MG63 (cell line): ENCODE results near the gene OR5M10. TPM values are rescaled to one million over a fixed set of nuclear protein-coding genes. Genes with fewer than 3 reads are reported as not detected.
"Not testable (repeated sequence)": the region's sequence is repeated elsewhere in the genome, so short reads cannot be mapped to it uniquely, and the experiment has no call there.

Experiments
- DNase-seq: peaks from one replicate; pipeline ENCODE4 v3.0.0-alpha.2; 2020
- H3K27me3 ChIP-seq: fragments of 250-450 bp; sonication (Bioruptor Pico); 2 replicates; pipeline ENCODE4 v1.5.1; 2020; ENCODE audit warnings: mild to moderate bottlenecking, moderate library complexity
- H3K36me3 ChIP-seq: fragments of 250-450 bp; sonication (Bioruptor Pico); 2 replicates; pipeline ENCODE4 v1.5.1; 2020; ENCODE audit warnings: mild to moderate bottlenecking, moderate library complexity
- H3K4me3 ChIP-seq: fragments of 250-450 bp; sonication (Bioruptor Pico); 2 replicates; pipeline ENCODE4 v1.5.1; 2020; ENCODE audit warnings: mild to moderate bottlenecking, moderate library complexity
- H3K9me3 ChIP-seq: fragments of 250-450 bp; sonication (Bioruptor Pico); 2 replicates; pipeline ENCODE4 v1.5.1; 2020; ENCODE audit warnings: mild to moderate bottlenecking, moderate library complexity
- total RNA-seq: library from RNA; depleted of rRNA; stranded (reverse); fragments of >200 nt; shearing (Covaris generic); gene quantifications from 2 replicates; pipeline ENCODE4 v1.2.3, GENCODE V29; 2014; ENCODE audit warnings: low replicate concordance; rRNA removed

Gene OR5M10
- not detected in 2 replicates for total RNA-seq

DNA sequence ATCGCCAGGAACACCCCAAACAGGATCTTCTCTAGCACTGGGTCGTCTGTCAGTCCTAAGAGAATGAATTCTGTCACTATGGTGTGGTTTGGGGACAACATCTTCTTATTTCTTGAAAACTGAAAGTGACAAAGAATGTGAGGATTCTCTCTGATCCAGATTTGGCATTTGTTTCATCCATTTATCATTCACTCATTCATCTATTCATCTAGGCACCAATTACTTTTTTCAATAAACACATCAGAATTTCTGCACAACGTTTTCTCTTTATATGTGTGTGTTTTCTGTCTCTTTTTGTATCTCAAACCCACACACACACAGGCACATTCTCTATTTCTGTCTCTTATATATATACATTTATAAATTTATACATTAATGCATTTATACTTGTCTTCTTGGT, at the start of gene OR5M10:
OR5M10 (minus strand) TSS at position 101 of the 400 bp plus-strand sequence; CDS start at position 101, 0 bp downstream.
- DNase-seq, result no peak

DNA sequence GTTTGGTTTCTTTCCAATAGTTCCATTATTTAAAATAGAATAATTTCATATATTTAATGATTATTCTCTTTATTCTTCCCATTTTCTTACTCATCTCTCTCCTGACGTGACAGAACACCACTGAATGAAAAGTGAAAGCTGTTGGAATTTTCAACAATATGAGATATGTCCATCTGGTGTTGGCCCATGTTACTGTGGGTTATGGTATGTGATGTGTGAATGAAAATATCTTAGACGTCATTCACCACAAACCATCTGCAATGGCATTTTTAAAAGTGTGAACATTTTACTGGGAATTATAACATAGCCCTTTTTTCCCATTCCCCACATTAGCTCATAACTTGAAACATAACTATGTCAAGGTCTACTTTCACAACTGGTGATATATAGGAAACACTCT, 48.4 kb upstream of the OR5M10 start:
- Histone ChIP-seq H3K36me3 (no peaks in the 10 kb centered on the region), H3K27me3 (no peaks in the 10 kb centered on the region), H3K4me3 (no peak overlapping the region), H3K9me3 (no peaks in the 10 kb centered on the region)
- no peak for DNase-seq

More for the DNA sequence above, at the start of gene OR5M10:
- Histone ChIP-seq H3K4me3 (no peak within 1 kb of the TSS), H3K9me3 (no peaks in the 10 kb centered on the region), H3K36me3 (no peaks in the 10 kb centered on the region), H3K27me3 (no peaks in the 10 kb centered on the region)

DNA sequence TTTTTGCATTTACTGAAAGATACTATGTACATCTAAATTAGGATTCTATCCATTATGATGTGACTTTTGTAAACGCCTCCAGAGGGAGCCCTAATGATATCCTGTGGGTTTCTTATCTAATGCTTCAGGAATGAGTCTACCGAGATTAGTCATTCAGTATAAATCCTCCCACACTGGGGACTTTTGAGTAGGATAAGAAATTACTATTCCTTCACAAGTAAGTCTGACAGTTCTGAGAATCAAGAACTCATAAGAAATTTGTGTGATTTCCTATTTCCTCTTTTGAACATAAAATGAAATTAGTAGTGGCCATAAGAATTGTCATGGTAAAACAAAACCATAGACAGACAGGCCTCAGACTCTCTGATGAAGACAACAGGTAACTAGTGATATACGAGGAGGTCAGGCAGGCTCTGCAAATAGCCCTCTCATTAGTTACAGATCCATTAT, 47.2 kb upstream of the OR5M10 start:
- H3K27me3 ChIP-seq, result no peaks in the 10 kb centered on the region
- no peak overlapping the region for H3K4me3 ChIP-seq
- no peaks in the 10 kb centered on the region for H3K36me3 ChIP-seq
- H3K9me3 ChIP-seq, result no peaks in the 10 kb centered on the region
- no peak for DNase-seq

DNA sequence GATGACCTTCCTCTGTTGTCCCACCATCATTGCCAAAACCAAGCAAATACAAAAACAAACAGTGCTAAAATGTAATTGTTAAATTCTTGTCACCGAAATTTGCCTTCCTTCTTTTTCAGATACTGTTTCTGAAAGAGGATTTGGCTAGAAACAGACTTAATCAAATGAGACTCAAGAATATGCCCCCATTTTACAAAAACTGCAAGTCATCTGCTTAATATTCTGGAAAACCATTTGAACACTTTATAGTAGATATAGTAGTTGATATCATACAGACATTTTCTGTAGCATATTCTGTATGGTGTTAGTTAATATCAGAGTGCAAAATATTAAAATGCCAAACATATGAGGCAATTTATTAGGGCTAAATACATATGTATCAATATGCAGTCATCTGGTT, 33.7 kb upstream of the OR5M10 start:
- DNase-seq, result no peak
- Histone ChIP-seq H3K27me3 (no peaks in the 10 kb centered on the region), H3K4me3 (no peak overlapping the region), H3K9me3 (no peaks in the 10 kb centered on the region), H3K36me3 (no peaks in the 10 kb centered on the region)

DNA sequence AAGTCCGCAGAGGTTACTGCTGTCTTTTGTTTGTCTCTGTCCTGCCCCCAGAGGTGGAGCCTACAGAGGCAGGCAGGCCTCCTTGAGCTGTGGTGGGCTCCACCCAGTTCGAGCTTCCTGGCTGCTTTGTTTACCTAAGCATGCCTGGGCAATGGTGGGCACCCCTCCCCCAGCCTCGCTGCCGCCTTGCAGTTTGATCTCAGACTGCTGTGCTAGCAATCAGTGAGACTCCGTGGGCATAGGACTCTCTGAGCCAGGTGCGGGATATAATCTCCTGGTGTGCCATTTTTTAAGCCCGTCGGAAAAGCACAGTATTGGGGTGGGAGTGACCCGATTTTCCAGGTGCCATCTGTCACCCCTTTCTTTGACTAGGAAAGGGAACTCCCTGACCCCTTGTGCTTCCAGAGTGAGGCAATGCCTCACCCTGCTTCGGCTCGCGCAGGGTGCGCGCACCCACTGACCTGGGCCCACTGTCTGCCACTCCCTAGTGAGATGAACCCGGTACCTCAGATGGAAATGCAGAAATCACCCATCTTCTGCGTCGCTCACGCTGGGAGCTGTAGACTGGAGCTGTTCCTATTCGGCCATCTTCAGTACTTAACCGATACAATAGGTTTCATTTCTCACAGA, 14.7 kb upstream of the OR5M10 start:
- H3K9me3 ChIP-seq, DNase-seq, H3K36me3 ChIP-seq, H3K4me3 ChIP-seq, H3K27me3 ChIP-seq: not testable (repeated sequence)

DNA sequence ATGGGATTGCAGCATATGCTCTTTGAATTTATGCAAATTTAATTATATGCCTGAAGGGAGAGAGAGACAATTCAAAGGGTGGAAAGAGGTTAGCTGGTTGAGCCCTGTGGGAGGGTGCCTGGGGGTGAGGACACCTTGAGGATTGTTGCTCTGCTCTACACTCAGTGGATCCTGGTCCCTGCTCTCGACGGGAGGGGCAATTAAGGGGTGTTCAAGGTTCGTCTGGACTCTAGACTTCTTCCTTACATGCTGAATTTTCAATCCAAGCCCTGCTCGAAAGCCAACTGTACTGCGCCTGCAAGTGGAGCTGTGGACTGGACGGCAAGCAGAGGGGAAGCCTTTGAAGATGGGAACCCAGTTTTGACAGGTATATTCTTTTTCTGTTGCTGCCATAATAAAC, 18.9 kb downstream of the OR5M10 start:
- no peak for DNase-seq
- no peaks in the 10 kb centered on the region for H3K27me3 ChIP-seq
- no peaks in the 10 kb centered on the region for H3K9me3 ChIP-seq
- no peaks in the 10 kb centered on the region for H3K36me3 ChIP-seq
- no peak overlapping the region for H3K4me3 ChIP-seq

DNA sequence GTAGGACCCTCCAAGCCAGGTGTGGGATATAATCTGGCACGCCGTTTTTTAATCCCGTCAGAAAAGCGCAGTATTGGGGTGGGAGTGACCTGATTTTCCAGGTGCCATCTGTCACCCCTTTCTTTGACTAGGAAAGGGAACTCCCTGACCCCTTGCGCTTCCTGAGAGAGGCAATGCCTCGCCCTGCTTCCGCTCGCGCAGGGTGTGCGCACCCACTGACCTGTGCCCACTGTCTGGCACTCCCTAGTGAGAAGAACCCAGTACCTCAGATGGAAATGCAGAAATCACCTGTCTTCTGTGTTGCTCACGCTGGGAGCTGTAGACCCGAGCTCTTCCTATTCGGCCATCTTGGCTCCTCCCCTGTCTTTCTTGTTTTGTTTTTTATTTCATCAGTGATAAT, 22.8 kb downstream of the OR5M10 start:
- not testable (repeated sequence) for DNase-seq, H3K4me3 ChIP-seq, H3K9me3 ChIP-seq, H3K27me3 ChIP-seq, H3K36me3 ChIP-seq

DNA sequence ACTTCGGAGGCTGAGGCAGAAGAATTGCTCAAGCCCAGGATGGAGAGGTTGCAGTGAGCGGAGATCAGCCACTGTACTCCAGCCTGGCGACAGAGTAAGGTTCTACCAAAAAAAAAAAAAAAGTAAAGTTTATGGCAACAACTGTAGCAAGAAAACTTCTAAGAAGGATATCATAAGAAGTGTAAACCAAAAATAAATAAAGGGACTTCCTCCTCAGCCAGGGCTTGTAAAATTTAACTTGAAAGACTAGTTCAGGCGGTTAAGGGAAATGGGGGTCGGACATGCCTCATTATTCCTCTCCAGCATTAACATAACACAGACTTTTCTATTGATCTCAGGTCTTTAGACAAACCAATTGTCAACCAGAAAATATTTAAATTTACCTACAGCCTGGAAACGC, 32.0 kb downstream of the OR5M10 start:
- H3K27me3 ChIP-seq, result no peaks in the 10 kb centered on the region
- no peaks in the 10 kb centered on the region for H3K9me3 ChIP-seq
- H3K4me3 ChIP-seq, result no peak overlapping the region
- no peaks in the 10 kb centered on the region for H3K36me3 ChIP-seq
- DNase-seq, result no peak

DNA sequence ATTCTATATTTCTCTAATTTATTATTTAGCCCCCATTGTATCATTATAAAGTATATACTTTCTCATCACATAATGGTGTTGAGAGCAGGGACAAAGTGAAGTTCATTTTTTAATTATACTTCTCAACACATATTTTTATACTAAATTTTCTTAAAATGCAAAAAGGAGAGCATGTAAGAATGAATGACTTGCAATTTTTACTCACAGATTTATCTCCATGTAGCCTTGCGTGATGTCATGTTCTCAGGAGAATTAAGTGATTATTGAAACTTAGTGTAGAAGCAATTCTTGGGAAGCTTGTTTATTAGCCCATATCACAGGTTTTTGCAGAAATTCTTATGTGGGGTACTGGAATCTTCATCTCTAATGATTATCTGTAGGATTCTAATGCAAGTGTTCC, 33.8 kb downstream of the OR5M10 start:
- no peaks in the 10 kb centered on the region for H3K9me3 ChIP-seq
- H3K27me3 ChIP-seq, result no peaks in the 10 kb centered on the region
- H3K4me3 ChIP-seq, result no peak overlapping the region
- DNase-seq, result no peak
- H3K36me3 ChIP-seq, result no peaks in the 10 kb centered on the region

DNA sequence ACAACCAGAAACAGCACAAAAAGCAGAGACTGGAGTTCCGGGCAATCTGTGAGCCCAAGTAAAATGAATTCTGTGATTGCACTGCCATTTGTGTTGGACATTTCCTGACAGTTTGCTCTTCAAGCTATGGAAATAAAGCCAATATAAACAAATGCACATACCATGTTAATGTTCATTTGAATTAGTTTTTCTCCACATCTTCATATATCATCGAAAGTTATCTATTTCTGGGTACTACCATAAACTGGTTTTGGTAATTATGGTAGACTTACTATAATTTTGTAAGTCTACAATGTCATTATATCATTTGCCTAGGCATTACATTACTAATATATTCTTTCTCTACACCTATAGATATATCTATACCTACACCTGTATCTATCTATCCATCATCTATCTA, 34.4 kb downstream of the OR5M10 start, which contains the start of gene OR5M11:
OR5M11 (minus strand) TSS at position 101 of the 400 bp plus-strand sequence; CDS start at position 101, 0 bp downstream.
- Histone ChIP-seq H3K9me3 (no peaks in the 10 kb centered on the region), H3K27me3 (no peaks in the 10 kb centered on the region), H3K4me3 (no peak within 1 kb of the TSS), H3K36me3 (no peaks in the 10 kb centered on the region)
- no peak for DNase-seq

DNA sequence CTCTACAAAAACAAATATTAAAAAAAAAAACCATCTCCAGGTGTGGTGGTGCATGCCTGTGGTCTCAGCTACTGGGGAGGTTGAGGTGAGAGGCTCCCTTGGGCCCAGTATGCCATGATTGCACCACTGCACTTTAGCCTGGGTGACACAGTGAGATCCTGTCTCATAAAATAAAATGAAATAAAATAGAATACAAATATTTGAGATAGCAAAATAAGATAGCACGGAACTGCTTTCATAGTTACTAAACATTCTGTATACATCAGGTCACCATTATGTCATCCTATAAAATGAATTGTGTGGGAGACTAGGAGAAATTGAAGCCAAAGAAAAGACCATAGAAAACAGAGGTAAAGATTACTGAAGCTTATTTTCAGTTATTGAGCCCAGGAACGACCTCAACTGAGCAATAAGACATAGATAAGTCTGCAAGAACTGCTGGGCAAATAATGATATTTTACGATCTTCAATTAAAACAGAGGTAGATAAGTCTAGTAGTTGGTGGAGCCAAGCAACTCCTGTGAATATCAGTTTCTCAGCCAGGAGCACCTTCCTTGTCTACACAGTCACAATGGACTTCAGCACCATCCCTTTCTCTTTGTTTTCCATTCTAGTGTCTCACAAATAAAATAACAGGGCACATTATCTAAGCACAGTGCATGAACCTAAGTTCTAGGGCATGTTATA, 44.3 kb downstream of the OR5M10 start:
- Histone ChIP-seq H3K36me3 (no peaks in the 10 kb centered on the region), H3K9me3 (no peaks in the 10 kb centered on the region), H3K27me3 (no peaks in the 10 kb centered on the region), H3K4me3 (no peak overlapping the region)
- no peak for DNase-seq

DNA sequence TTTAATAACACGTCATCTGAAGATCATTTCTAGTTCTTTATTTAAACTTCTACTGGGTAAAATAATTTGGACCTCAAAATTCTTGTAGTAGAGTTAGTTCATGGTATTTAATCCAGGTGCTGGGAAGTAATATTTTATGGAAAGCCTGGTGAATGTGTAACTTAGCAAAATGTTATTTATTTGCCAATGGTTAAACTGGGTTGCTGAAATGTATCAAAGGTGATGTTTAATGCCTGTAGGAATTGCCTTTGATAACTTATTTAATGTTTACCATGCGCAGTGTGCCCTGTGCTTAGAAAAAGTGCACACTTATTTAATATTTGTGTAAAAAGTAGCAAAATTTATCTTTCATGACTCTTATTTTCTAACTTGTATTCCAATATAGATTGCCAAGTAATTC, 45.7 kb downstream of the OR5M10 start:
- no peak overlapping the region for H3K4me3 ChIP-seq
- H3K36me3 ChIP-seq, result no peaks in the 10 kb centered on the region
- H3K9me3 ChIP-seq, result no peaks in the 10 kb centered on the region
- H3K27me3 ChIP-seq, result no peaks in the 10 kb centered on the region
- no peak for DNase-seq

Other genes with a start within 250 kb of the OR5M10 start
- gene OR8K1, start 231.7 kb downstream of the OR5M10 start, total RNA-seq, result not detected in 2 replicates
- not detected in 2 replicates for gene OR8J1, start 223.4 kb downstream of the OR5M10 start, total RNA-seq
- gene OR8U1, start 202.1 kb downstream of the OR5M10 start, total RNA-seq, result not detected in 2 replicates
- not detected in 2 replicates for gene OR5AL1, start 165.0 kb downstream of the OR5M10 start, total RNA-seq
- gene OR5M3, start 104.4 kb downstream of the OR5M10 start, total RNA-seq, result not detected in 2 replicates
- not detected in 2 replicates for gene OR5M8, start 86.4 kb downstream of the OR5M10 start, total RNA-seq
- not detected in 2 replicates for gene OR5M11, start 34.5 kb downstream of the OR5M10 start, total RNA-seq
- gene OR5M1, start 37.2 kb upstream of the OR5M10 start, total RNA-seq, result not detected in 2 replicates
- not detected in 2 replicates for gene OR5AP2, start 64.7 kb upstream of the OR5M10 start, total RNA-seq
- gene OR5AR1, start 86.0 kb upstream of the OR5M10 start, total RNA-seq, result not detected in 2 replicates
- gene OR9G1, start 121.4 kb upstream of the OR5M10 start, total RNA-seq, result not detected in 2 replicates
- not detected in 2 replicates for gene OR9G4, start 171.0 kb upstream of the OR5M10 start, total RNA-seq